ENCODE measurements around the gene FNBP1. TPM values are rescaled to one million over a fixed set of nuclear protein-coding genes. Genes with fewer than 3 reads are reported as not detected.
"Not testable (repeated sequence)": the region's sequence is repeated elsewhere in the genome, so short reads cannot be mapped to it uniquely, and the experiment has no call there.

The FNBP1 gene
- total RNA-seq, 3 donors from 2014 or later: 40.9 to 176 (median 42.0) TPM

- no peak overlapping the region for H3K4me3 ChIP-seq
- no peak for DNase-seq
- ATAC-seq: no peak
- intact Hi-C loops (cut with DNase I, micrococcal nuclease): no loop called here
- H3K36me3 ChIP-seq (ENCODE audit: low read depth): no peaks in the 10 kb centered on the region
- H3K9me3 ChIP-seq: no peaks in the 10 kb centered on the region
- no peak for TF ChIP-seq CTCF (IDR thresholded peaks at IDR 0.05)
- H3K4me1 ChIP-seq (ENCODE audit: low read depth): no peaks in the 10 kb centered on the region
Observed at GRCh38 chr9:129895376-129896268, 147.4 kb downstream of the FNBP1 start.

GRCh38 chr9:129894120-129894823 is 148.7 kb downstream of the FNBP1 start:
- intact Hi-C loops (cut with DNase I, micrococcal nuclease): no loop called here
- no peak for ATAC-seq
- Histone ChIP-seq H3K9me3 (no peaks in the 10 kb centered on the region), H3K36me3 (ENCODE audit: low read depth) (no peaks in the 10 kb centered on the region), H3K4me3 (no peak overlapping the region), H3K4me1 (ENCODE audit: low read depth) (no peaks in the 10 kb centered on the region)
- DNase-seq: no peak
- no peak for TF ChIP-seq CTCF (IDR thresholded peaks at IDR 0.05)

GRCh38 chr9:129891569-129891968 is 151.4 kb downstream of the FNBP1 start:
- no peak for ATAC-seq
- H3K36me3 ChIP-seq (ENCODE audit: low read depth): no peaks in the 10 kb centered on the region
- H3K4me3 ChIP-seq: no peak overlapping the region
- TF ChIP-seq CTCF (IDR thresholded peaks at IDR 0.05): no peak
- intact Hi-C loops (cut with DNase I, micrococcal nuclease): no loop called here
- no peaks in the 10 kb centered on the region for H3K9me3 ChIP-seq
- no peaks in the 10 kb centered on the region for H3K4me1 ChIP-seq (ENCODE audit: low read depth)
- DNase-seq: no peak

- H3K36me3 ChIP-seq (ENCODE audit: low read depth); intact Hi-C loops (cut with DNase I, micrococcal nuclease); ATAC-seq; DNase-seq; H3K4me3 ChIP-seq; H3K9me3 ChIP-seq; H3K4me1 ChIP-seq (ENCODE audit: low read depth): not testable (repeated sequence)
Observed at GRCh38 chr9:129890718-129891299, 152.2 kb downstream of the FNBP1 start.

- TF ChIP-seq CTCF (IDR thresholded peaks at IDR 0.05): no peak
- DNase-seq (peak; percentile 53 to 77 (median 63)), ATAC-seq (peak; percentile 2)
- H3K4me1 ChIP-seq (ENCODE audit: low read depth): peaks cover 11% of the 10 kb centered on the region
- H3K36me3 ChIP-seq (ENCODE audit: low read depth): no peaks in the 10 kb centered on the region
- intact Hi-C loops (cut with DNase I, micrococcal nuclease): loop anchor here in 1 of 2 donors (5.0 kb wide), 1 partner anchor 152 kb away; the partner anchor contains the start of gene FNBP1
- no peaks in the 10 kb centered on the region for H3K9me3 ChIP-seq
- no peak overlapping the region for H3K4me3 ChIP-seq
Observed at GRCh38 chr9:129889941-129890717, 152.9 kb downstream of the FNBP1 start.
